Liver (tissue), 1 donor: ENCODE data around the gene HOOK1.

Experiments
- TF ChIP-seq, protein P1 (sequence below): IDR thresholded peaks from 2 replicates; pipeline ENCODE4 v1.6.1; 2016; ENCODE audit warnings: antibody characterized with exemption
- TF ChIP-seq, protein P2 (sequence below): IDR thresholded peaks from 2 replicates; pipeline ENCODE4 v1.6.1; 2016; ENCODE audit warnings: antibody characterized with exemption, mild to moderate bottlenecking

DNA sequence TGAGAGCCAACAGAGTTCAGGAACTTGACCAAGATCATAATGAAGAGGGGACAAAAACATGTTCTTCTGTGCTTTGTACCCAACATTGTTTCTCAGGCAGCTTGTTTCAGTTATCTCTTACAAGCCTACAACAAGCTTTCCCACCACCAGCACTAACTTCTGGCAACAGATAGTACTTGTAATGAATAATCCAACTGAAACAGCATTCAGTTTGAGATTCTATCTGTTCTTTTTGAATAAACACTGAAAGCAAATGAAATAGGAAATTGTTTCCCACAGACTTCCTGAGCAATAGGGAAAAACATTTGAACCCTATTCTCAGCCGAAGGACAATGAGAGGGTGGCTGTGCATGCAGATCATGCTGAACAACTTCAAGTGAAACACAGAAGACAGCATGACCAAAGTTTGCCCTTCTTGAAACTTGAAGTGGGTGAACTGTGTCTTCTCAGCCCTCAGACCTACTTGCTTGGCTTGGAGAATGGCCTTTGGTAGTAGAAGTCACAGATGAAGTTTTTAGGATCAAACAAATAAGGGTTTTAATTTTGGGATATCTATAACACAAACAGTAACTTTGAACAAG is 11.2 kb upstream of the HOOK1 start:
- TF ChIP-seq, protein P1, sequence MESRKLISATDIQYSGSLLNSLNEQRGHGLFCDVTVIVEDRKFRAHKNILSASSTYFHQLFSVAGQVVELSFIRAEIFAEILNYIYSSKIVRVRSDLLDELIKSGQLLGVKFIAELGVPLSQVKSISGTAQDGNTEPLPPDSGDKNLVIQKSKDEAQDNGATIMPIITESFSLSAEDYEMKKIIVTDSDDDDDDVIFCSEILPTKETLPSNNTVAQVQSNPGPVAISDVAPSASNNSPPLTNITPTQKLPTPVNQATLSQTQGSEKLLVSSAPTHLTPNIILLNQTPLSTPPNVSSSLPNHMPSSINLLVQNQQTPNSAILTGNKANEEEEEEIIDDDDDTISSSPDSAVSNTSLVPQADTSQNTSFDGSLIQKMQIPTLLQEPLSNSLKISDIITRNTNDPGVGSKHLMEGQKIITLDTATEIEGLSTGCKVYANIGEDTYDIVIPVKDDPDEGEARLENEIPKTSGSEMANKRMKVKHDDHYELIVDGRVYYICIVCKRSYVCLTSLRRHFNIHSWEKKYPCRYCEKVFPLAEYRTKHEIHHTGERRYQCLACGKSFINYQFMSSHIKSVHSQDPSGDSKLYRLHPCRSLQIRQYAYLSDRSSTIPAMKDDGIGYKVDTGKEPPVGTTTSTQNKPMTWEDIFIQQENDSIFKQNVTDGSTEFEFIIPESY, result no peak
- TF ChIP-seq, protein P2, sequence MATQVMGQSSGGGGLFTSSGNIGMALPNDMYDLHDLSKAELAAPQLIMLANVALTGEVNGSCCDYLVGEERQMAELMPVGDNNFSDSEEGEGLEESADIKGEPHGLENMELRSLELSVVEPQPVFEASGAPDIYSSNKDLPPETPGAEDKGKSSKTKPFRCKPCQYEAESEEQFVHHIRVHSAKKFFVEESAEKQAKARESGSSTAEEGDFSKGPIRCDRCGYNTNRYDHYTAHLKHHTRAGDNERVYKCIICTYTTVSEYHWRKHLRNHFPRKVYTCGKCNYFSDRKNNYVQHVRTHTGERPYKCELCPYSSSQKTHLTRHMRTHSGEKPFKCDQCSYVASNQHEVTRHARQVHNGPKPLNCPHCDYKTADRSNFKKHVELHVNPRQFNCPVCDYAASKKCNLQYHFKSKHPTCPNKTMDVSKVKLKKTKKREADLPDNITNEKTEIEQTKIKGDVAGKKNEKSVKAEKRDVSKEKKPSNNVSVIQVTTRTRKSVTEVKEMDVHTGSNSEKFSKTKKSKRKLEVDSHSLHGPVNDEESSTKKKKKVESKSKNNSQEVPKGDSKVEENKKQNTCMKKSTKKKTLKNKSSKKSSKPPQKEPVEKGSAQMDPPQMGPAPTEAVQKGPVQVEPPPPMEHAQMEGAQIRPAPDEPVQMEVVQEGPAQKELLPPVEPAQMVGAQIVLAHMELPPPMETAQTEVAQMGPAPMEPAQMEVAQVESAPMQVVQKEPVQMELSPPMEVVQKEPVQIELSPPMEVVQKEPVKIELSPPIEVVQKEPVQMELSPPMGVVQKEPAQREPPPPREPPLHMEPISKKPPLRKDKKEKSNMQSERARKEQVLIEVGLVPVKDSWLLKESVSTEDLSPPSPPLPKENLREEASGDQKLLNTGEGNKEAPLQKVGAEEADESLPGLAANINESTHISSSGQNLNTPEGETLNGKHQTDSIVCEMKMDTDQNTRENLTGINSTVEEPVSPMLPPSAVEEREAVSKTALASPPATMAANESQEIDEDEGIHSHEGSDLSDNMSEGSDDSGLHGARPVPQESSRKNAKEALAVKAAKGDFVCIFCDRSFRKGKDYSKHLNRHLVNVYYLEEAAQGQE, result no peak
